Effector CD4-positive, alpha-beta T cell (primary cell): ENCODE data around the gene WDR75.
"Not testable (repeated sequence)": the region's sequence is repeated elsewhere in the genome, so short reads cannot be mapped to it uniquely, and the experiment has no call there.

Source experiments
- DNase-seq: peaks from one replicate; pipeline ENCODE4 v3.0.0-alpha.2; 2020

Gene WDR75

GRCh38 chr2:189441709-189442074, 418 bp downstream of the WDR75 start:
- DNase-seq = no peak

GRCh38 chr2:189442468-189442867, 1.2 kb downstream of the WDR75 start:
- no peak for DNase-seq

GRCh38 chr2:189444322-189444721, 3.0 kb downstream of the WDR75 start:
- DNase-seq = no peak

- DNase-seq = no peak
These were observed 5.5 kb downstream of the WDR75 start for GRCh38 chr2:189446780-189447179.

- no peak for DNase-seq
These were observed 12.7 kb downstream of the WDR75 start for GRCh38 chr2:189454009-189454408.

- DNase-seq = no peak
These were observed 23.8 kb downstream of the WDR75 start for GRCh38 chr2:189465076-189465475.

GRCh38 chr2:189465478-189465877, 24.2 kb downstream of the WDR75 start:
- DNase-seq = no peak

GRCh38 chr2:189466046-189466445, 24.8 kb downstream of the WDR75 start:
- DNase-seq = no peak

GRCh38 chr2:189466656-189467055, 25.4 kb downstream of the WDR75 start:
- DNase-seq = no peak

GRCh38 chr2:189467160-189467559, 25.9 kb downstream of the WDR75 start:
- DNase-seq = no peak

GRCh38 chr2:189467593-189467992, 26.3 kb downstream of the WDR75 start:
- DNase-seq = no peak

- no peak for DNase-seq
These were observed 33.3 kb downstream of the WDR75 start for GRCh38 chr2:189474526-189474925.

- DNase-seq = no peak
These were observed 36.5 kb downstream of the WDR75 start for GRCh38 chr2:189477756-189478155.

GRCh38 chr2:189478289-189478688, 37.0 kb downstream of the WDR75 start:
- not testable (repeated sequence) for DNase-seq

- DNase-seq = no peak
These were observed 39.8 kb downstream of the WDR75 start for GRCh38 chr2:189481071-189481470.

- DNase-seq = no peak
These were observed 42.3 kb downstream of the WDR75 start for GRCh38 chr2:189483571-189483970.

GRCh38 chr2:189483980-189484740, 42.9 kb downstream of the WDR75 start:
- no peak for DNase-seq

- DNase-seq = no peak
These were observed 43.9 kb downstream of the WDR75 start for GRCh38 chr2:189485146-189485545.

- no peak for DNase-seq
These were observed 45.0 kb downstream of the WDR75 start for GRCh38 chr2:189486237-189486770.

GRCh38 chr2:189487283-189488007, 46.2 kb downstream of the WDR75 start:
- no peak for DNase-seq

GRCh38 chr2:189488008-189488310, 46.7 kb downstream of the WDR75 start:
- no peak for DNase-seq

GRCh38 chr2:189492451-189492850, 51.2 kb downstream of the WDR75 start:
- DNase-seq = no peak

GRCh38 chr2:189498205-189498604, 56.9 kb downstream of the WDR75 start:
- DNase-seq = no peak

GRCh38 chr2:189499137-189499536, 57.9 kb downstream of the WDR75 start:
- DNase-seq = no peak
